ENCODE data around the gene FOXL2. TPM values are rescaled to one million over a fixed set of nuclear protein-coding genes. Genes with fewer than 3 reads are reported as not detected.

The FOXL2 gene
- total and polyA plus RNA-seq, 4 donors: 0.14 TPM; not detected in 3

GRCh38 chr3:138915503-138916498 is 31.1 kb downstream of the FOXL2 start:
- ATAC-seq (ENCODE audit: insufficient read depth, low FRiP score) (peak; percentile 94), DNase-seq (peak; percentile 94 to 95 (median 95))
- Histone ChIP-seq H3K4me1 (ENCODE audit: control insufficient read depth in 5 of 5, insufficient read depth in 5 of 5, low read length in 5 of 5) (peaks cover 0 to 5% (median 3%) of the 10 kb centered on the region in 5 donors), H3K4me3 (peak overlapping the region; percentile 71), H3K9ac (ENCODE audit: insufficient read depth in 1 of 2, low read length in 2 of 2) (peak overlapping the region; percentile 88 to 93), H3K27me3 (ENCODE audit: control insufficient read depth in 3 of 3, insufficient read depth in 3 of 3, low read length in 2 of 3) (no peaks in the 10 kb centered on the region), H3K36me3 (ENCODE audit: control insufficient read depth in 4 of 4, insufficient read depth in 4 of 4, low read length in 4 of 4) (no peaks in the 10 kb centered on the region), H3K9me3 (ENCODE audit: control insufficient read depth in 4 of 4, insufficient read depth in 3 of 4, low read length in 3 of 4) (no peaks in the 10 kb centered on the region), H3K27ac (ENCODE audit: low read depth in 1 of 2, low read length in 1 of 2) (peak overlapping the region; percentile 91 to 99)
- WGBS, 2 donors: 2% methylated on average over 57 to 68 of the region's 68 CpGs
- peak; percentile 75 for TF ChIP-seq CTCF (IDR thresholded peaks at IDR 0.05; ENCODE audit: control extremely low read depth, extremely low read depth)

DNA sequence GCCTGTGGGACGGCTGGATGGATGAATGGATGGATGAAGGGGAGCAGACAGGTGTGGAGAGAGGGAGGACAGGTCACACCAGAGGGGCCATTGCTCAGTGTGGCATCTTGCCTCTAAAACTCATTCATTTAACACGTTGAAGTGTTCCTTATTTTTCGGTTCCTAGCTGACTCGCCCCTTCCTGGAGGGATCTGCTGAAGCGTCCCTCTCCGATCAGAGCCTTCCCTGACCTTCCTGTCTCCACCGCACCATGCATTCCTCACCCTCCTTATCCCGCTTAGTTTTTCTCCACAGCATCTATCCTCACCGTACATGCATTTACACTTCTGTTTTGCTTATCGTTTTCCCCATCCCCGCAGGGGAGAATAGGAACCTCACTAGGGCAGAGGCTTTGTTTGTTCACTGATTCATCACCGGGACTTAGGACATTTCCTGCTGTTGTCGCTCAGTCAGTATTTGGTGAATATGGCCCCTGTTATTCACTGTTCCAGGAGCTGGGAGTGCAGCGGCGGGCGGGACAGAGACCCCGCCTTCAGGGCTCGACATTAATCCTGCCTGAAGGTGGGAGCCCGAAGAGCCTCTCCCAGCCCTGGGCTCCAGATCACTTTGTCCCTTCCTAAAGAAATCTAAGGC is 32.0 kb downstream of the FOXL2 start:
- no peak for TF ChIP-seq CTCF (IDR thresholded peaks at IDR 0.05; ENCODE audit: control extremely low read depth, extremely low read depth)
- DNase-seq: peak in 1 of 3 donors; percentile 24
- WGBS, 2 donors: 7 to 9% methylated on average over 19 of the region's 19 CpGs
- Histone ChIP-seq H3K36me3 (ENCODE audit: control insufficient read depth in 4 of 4, insufficient read depth in 4 of 4, low read length in 4 of 4) (no peaks in the 10 kb centered on the region), H3K27me3 (ENCODE audit: control insufficient read depth in 3 of 3, insufficient read depth in 3 of 3, low read length in 2 of 3) (no peaks in the 10 kb centered on the region), H3K4me1 (ENCODE audit: control insufficient read depth in 5 of 5, insufficient read depth in 5 of 5, low read length in 5 of 5) (peaks cover 0 to 5% (median 3%) of the 10 kb centered on the region in 5 donors), H3K9ac (ENCODE audit: insufficient read depth in 1 of 2, low read length in 2 of 2) (peak overlapping the region in 1 of 2 donors; percentile 67), H3K4me3 (peak overlapping the region; percentile 20), H3K27ac (ENCODE audit: low read depth in 1 of 2, low read length in 1 of 2) (peak overlapping the region; percentile 84 to 99), H3K9me3 (ENCODE audit: control insufficient read depth in 4 of 4, insufficient read depth in 3 of 4, low read length in 3 of 4) (no peaks in the 10 kb centered on the region)
- peak; percentile 35 for ATAC-seq (ENCODE audit: insufficient read depth, low FRiP score)

DNA sequence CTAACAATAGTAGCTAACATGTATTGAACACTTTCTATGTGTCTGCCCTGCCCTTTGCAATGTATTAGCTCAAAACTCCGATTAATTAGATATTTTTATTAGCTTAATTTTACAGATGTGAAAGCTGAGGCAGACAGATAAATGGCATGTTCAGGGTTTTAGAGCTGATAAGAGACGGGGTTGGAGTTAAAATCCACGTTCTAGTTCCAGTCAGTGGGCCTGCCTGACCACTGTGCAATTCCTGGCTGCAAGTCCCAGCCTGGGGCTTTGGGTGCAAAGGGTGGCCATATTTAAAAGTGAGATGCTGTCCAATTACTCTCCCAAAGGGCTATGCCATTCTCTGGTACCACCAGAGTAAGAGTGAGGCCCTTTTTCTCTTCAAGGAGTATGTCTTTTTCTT is 33.2 kb downstream of the FOXL2 start:
- no peaks in the 10 kb centered on the region for H3K9me3 ChIP-seq (ENCODE audit: control insufficient read depth in 4 of 4, insufficient read depth in 3 of 4, low read length in 3 of 4)
- DNase-seq (no peak), ATAC-seq (ENCODE audit: insufficient read depth, low FRiP score) (no peak)
- H3K4me3 ChIP-seq: no peak overlapping the region
- H3K27ac ChIP-seq (ENCODE audit: low read depth in 1 of 2, low read length in 1 of 2): no peak overlapping the region
- TF ChIP-seq CTCF (IDR thresholded peaks at IDR 0.05; ENCODE audit: control extremely low read depth, extremely low read depth): no peak
- H3K27me3 ChIP-seq (ENCODE audit: control insufficient read depth in 3 of 3, insufficient read depth in 3 of 3, low read length in 2 of 3): no peaks in the 10 kb centered on the region
- 94 to 97% methylated on average over 3 of the region's 3 CpGs for WGBS, 2 donors
- peaks cover 0 to 5% (median 3%) of the 10 kb centered on the region in 5 donors for H3K4me1 ChIP-seq (ENCODE audit: control insufficient read depth in 5 of 5, insufficient read depth in 5 of 5, low read length in 5 of 5)
- no peak overlapping the region for H3K9ac ChIP-seq (ENCODE audit: insufficient read depth in 1 of 2, low read length in 2 of 2)
- no peaks in the 10 kb centered on the region for H3K36me3 ChIP-seq (ENCODE audit: control insufficient read depth in 4 of 4, insufficient read depth in 4 of 4, low read length in 4 of 4)

Data from lung (tissue), 12 donors.